CD4-positive, alpha-beta T cell treated with Interleukin-4 for 1 hour (primary cell): ENCODE results near the gene MUC4.
"Not testable (repeated sequence)": the region's sequence is repeated elsewhere in the genome, so short reads cannot be mapped to it uniquely, and the experiment has no call there.

ENCODE experiments used
- DNase-seq, 2 donors: peaks; one replicate each; pipeline ENCODE4 v3.0.0-alpha.2; 2020 to 2022

Gene MUC4

DNA sequence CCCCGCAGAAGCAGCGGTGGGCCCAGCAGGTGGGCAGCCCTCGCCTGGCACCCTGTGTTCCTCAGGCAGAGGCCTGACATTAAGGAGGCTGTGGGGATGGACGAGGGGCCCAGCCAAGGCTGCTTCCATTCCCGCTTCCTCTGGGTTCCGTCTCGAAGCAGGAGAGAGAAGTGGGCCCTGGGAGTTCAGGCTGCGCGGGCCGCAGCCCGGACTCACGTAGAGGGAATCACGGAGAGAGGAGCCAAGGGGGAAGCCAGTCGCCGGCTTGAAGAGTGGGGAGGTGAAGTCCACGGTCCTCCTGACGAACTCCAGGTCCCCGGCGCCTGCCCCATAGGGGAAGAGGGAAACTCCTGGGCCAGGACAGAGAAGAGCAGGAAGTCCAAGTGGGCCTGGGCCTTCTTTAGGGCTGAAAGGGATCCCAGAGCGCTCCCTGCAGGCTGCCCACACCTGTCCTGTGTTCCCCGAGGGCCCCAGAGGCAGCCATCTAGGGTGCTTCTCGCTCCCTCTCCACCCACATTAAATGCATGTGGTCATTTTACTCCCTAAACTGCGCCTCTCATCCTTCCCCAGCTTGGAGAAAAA is 37.7 kb downstream of the MUC4 start:
- DNase-seq, result no peak

GRCh38 chr3:195771646-195772300 is 40.0 kb downstream of the MUC4 start:
- DNase-seq, result no peak

GRCh38 chr3:195770841-195771645 is 40.7 kb downstream of the MUC4 start:
- not testable (repeated sequence) for DNase-seq

DNA sequence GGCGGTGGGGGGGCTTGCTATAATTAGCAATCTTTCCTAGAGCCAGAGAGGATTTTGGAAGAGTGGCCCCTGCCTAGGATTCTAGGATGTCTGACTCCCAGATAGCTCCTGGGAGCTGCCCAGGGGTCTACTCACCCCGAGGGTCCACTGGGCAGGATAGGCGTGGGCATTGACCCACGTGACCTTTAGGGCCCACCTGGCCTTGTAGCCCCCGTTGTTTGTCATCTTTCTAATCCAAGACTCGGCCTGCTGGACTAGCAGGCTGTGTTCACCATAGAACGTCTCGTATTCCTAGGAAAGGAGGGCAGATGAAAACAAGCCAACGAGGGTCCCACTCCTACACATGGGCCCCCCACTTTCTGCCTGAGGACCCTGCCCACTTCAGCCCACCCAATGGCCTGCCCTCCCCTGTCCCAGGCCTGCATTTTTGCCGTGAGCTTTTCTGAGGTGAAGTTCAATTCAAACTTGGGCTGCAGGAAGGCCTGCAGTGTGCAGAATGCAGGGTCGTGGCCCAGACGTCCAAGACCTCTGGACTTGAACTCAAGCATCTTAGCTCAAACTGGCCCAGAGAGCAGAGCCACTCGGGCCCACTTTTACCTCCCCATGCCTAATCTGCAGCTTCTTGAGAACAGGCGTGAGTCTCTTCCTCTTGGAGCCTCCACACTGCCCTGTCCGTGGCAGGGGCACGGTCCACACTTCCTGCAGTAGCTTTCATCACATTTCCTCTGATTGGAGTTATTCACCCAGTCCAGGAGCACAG is 41.5 kb downstream of the MUC4 start:
- no peak for DNase-seq

DNA sequence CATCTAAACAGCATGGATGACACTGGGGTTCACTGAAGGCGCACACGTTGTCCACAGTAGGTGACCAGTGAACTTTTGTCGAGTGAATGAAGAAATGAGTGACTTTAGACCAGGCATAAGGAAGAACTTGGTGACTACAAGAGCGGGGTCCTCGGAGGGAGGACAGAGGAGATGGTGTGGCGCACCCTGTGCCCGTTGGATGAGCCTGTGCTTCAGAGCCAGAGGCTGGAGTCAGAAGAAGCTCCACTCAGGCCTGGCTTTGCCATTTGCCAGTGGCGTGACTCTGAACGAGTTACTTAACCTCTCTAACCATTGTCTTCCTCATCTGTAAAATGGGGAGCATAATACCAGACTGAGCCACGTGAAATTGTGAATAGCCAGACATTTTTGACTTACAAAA is 42.2 kb downstream of the MUC4 start:
- no peak for DNase-seq

GRCh38 chr3:195768831-195769303 is 42.9 kb downstream of the MUC4 start:
- DNase-seq, result no peak

DNA sequence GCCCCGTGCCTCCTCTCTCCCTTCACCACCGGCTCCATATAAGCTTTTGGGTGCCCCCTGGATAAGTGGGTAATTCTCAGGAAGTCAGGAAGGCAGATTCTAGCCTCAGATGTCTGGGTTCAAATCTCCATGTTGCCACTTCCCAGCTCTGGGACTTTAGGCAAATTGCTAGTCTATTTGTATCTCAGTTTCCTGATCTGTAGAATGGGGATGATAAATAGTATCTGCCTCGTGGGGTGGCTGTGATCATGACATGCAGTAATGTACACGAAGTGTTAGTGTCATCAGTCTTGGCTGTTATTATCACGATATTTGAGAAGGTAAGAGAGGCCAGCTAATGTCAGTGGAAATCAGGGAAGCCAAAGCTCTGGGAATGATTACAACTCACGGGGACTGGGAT is 43.3 kb downstream of the MUC4 start:
- DNase-seq, result no peak

- no peak for DNase-seq
Measured at GRCh38 chr3:195767792-195768191, 43.9 kb downstream of the MUC4 start.

- DNase-seq, result no peak
Measured at GRCh38 chr3:195766671-195767070, 45.1 kb downstream of the MUC4 start.

DNA sequence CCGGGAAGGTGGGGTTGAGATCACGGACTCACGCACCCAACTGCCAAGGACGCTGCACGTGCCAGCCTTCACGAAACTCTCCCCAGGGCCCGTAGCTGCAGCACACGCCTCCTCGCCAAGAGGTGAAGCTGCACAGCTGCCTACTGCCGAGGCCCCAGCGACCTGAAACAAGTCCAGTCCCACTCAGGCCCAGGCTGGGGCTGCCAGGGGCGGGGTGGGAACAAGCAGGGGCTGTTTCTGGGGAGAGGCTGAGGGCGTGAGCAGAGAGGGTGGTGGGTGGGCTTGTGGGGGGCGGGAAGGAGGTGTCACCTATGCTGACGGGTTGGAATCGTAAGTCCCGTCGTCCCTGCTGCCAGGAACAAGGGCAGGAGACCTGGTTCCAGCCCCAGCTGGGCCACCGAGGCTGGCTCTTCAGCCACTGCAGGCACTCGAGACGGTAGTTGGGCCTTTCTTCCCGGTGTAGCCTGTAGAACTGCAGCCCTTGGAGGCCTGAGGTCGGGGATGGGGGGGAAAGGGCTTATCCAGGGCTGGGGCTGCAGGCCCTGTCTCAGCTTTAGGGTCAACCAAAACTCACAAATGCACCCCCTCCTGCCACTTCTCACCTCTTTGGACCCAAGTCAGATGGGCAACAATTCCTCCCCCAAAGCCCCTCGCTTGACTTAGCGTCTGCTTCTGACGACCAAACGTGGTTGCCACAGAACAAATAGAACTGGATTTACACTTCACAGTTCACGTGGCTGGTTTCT is 46.6 kb downstream of the MUC4 start:
- DNase-seq, result no peak

GRCh38 chr3:195763843-195764825 is 47.6 kb downstream of the MUC4 start:
- no peak for DNase-seq

- DNase-seq, result no peak
Measured at GRCh38 chr3:195763076-195763830, 48.5 kb downstream of the MUC4 start.

GRCh38 chr3:195762611-195763010 is 49.1 kb downstream of the MUC4 start:
- no peak for DNase-seq

DNA sequence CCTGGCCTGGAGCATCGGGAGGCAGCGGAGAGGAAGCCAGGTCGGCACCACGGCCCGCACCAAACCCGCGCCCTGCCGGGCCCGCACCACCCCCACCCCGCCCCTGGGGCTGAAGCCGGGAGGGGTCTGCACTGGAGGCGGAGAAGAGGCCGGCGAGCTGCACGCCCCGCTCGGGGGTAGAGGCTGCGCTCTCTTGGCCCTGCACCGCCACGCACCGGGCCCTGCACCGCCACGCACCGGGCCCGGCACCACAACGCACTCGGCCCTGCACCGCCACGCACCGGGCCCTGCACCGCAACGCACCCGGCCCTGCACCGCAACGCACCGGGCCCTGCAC is 49.5 kb downstream of the MUC4 start:
- no peak for DNase-seq

DNA sequence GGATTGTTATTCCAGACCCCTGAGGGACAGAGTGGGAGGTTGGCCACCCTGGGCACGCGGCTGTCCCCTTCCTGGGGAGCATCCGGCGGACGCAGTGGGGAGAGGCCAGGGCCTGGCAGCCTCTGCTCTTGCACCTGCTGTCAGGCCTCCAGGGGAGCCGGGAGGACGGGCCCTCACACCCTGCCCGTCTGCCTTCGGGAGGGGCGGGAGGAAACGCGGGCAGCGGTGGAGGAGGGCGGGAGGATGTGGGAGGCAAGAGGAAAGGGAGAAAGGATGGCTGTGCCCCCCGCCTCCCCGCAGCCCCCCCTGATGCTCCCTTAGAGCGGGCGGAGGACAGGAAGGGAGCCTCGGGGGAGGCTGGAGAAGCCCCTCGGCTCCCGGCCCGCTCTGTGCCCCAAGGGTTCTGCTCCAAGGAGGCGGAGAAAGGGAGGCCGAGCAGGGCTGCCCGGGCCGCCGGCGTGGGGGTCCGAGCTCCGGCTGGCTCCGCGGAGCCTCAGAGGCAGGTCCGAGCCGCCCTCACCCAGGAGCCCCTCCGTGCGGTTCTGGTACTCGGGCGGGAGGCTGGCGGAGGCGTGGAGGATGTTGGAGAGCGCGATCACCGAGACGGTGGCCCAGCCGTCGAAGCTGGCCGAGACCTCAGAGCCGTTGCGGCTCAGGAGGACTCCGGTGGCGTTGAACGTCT is 50.0 kb downstream of the MUC4 start:
- no peak for DNase-seq

DNA sequence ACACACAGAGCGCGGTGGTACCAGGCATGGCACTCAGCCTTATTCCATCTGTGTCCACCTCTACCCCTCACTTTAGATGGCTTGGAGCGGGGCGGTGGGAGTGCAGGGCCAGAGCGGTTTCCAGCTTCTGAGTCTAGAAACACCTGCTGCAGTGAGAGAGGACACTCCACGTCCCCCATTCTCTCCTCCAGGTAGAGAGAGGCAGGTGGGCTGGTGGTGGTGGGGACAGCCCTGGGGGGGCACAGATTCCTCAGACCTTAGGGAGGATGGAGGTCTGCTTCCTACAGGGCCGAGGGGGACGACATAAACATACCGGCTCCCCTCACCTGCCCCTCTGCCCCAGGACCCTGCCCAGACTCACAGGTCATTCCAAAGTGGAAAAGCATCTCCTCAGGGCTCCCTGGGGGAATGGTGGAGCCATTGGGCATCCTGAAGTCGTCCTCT is 50.6 kb downstream of the MUC4 start:
- DNase-seq, result no peak

DNA sequence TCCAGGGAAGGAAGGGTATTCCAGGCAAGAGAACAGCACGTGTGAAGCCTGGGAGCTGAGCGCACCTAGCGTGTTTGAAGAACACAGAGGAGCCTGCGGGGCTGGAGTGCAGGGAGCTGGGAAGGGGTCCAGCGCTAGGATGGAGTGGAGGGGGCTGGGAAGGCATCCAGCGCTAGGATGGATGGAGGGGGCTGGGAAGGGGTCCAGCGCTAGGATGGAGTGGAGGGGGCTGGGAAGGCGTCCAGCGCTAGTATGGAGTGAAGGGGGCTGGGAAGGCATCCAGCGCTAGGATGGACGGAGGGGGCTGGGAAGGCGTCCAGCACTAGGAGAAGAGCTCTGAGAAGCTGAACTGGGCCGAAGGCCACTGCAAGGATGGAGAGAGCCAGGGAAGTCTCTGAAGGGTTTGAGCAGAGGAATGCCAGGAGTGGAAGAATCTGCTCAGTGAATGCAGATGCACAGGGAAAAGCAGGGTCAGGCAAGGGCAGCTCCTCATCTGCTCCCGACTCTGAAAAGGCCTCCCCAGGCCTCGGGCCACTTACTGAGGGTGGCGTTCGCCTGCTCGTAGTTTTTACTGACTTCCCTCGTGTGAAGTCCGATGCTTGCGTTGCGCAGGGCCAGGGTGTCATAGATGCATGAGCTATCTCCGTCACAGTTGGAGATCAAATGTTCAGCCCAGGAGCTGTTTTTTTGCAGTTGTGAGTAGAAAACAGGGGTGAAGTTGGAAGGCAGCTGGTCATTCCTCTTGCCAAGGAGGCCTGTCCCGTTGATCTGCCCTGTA is 51.2 kb downstream of the MUC4 start:
- no peak for DNase-seq

DNA sequence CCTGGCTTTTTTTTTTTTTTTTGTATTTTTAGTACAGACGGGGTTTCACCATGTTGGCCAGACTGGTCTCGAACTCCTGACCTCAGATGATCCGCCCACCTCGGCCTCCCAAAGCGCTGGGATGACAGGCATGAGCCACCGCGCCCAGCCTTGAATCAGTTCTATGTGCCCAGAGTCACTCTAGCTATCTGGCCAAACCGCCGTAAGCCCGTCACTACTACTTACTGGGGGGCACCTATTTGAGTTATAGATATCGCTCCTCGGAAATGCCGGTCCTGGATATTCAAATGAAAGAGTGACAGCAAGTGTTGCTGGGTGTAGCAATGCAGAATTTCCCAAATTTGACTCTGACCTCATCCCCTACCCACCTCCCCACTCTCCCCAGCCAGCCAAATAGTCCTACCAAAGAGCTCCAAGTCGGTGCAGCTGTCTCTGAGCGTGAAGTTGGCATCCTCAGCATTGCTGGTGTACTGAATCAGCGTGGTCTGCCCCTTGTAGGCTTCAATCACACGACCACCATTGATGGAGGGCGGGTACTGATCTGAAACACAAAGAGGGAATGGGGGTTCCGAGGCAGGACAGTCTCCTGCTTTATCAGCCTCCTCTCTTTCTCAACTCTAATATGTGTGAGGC is 52.9 kb downstream of the MUC4 start:
- DNase-seq, result no peak

GRCh38 chr3:195757827-195758226 is 53.9 kb downstream of the MUC4 start:
- no peak for DNase-seq
